Measurements from ENCODE around the gene CCDC69. TPM values are rescaled to one million over a fixed set of nuclear protein-coding genes. Genes with fewer than 3 reads are reported as not detected.

The CCDC69 gene
- 18.6 and 18.7 TPM in 2 replicates for total RNA-seq

DNA sequence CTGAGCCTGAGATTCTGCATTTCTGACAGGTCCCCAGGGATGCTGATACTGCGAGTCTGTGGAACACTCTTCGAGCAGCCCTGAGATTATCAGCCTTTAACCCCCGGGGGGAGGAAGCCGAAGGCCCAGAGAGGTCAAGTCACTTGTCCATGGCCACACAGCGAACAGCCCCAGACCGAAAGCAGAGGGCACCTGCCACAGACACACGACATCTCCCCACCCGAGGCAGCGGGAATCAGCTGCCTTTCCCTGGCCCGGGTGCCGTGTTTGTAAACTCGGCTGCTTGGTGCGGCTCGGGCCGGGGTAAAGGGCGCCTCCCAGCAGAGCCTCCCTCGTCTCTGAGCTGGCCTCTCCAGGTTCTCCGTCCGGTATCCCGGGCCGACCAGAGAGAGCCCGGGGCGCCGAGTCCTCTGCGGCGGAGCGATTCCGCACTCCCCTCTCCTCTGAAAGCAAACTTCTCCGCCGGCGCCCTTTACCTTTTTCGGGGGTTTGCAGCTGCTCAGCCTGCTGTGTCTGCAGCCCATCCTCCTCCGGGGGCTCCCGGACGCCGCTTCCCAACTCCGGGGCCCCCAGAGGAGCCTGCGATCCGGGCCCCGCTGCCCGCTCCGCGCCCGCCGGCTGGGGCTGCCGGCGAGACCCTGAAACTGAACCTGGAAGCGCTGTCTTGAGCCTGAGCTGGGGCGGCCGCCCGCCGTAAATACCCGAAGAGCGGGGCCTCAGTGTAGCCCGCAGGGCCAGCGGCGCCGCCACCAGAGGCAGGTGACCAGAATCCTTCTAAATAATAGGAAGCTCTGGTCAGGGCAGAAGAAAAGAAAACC, at the start of gene CCDC69:
CCDC69 (minus strand) TSS at position 646 of the 818 bp plus-strand sequence; CDS start at position 524, 122 bp downstream.

GRCh38 chr5:151252762-151253604, 29.1 kb upstream of the CCDC69 start, which contains the start of gene GM2A:
Gene GM2A, plus strand, starts transcription at chr5:151253185. Its CDS starts 32 bp downstream, at chr5:151253217.

GRCh38 chr5:151157426-151158286, 66.2 kb downstream of the CCDC69 start, which contains the start of gene ANXA6:
Gene ANXA6, minus strand, starts transcription at chr5:151157779. Its CDS starts 9,878 bp downstream, at chr5:151147901.

Other genes with a start within 250 kb of the CCDC69 start
- 11.8 and 16.1 TPM in 2 replicates for gene GPX3, start 203.5 kb downstream of the CCDC69 start, total RNA-seq
- gene TNIP1, start 143.1 kb downstream of the CCDC69 start, total RNA-seq, result 113 and 119 TPM in 2 replicates
- 239 and 248 TPM in 2 replicates for gene ANXA6, start 66.3 kb downstream of the CCDC69 start, total RNA-seq
- gene GM2A, start 29.1 kb upstream of the CCDC69 start, total RNA-seq, result 27.6 and 28.6 TPM in 2 replicates
- gene SLC36A3, start 79.7 kb upstream of the CCDC69 start, total RNA-seq, result not detected in 2 replicates
- not detected in 2 replicates for gene SLC36A2, start 123.5 kb upstream of the CCDC69 start, total RNA-seq
- 9.0 and 10.1 TPM in 2 replicates for gene SLC36A1, start 223.5 kb upstream of the CCDC69 start, total RNA-seq